Type B pancreatic cell (in vitro differentiated cells): ENCODE results near the gene LRP4. TPM values are rescaled to one million over a fixed set of nuclear protein-coding genes. Genes with fewer than 3 reads are reported as not detected.

ENCODE experiments used
- DNase-seq: peaks from one replicate; pipeline ENCODE4 v3.0.0; 2021; ENCODE audit warnings: mixed read lengths; ENCODE audit not compliant: unreplicated experiment; ENCODE audit errors: extremely low spot score
- H3K27ac Mint-ChIP-seq: 2 replicates; pipeline ENCODE4 v1.8.0; 2021; ENCODE audit warnings: mild to moderate bottlenecking, mixed read lengths
- H3K27me3 Mint-ChIP-seq: 2 replicates; pipeline ENCODE4 v1.8.0; 2021; ENCODE audit warnings: mixed read lengths
- H3K36me3 Mint-ChIP-seq: 2 replicates; pipeline ENCODE4 v1.8.0; 2021; ENCODE audit warnings: mixed read lengths
- H3K4me1 Mint-ChIP-seq: one replicate; pipeline ENCODE4 v1.8.0; 2021; ENCODE audit warnings: mixed read lengths; ENCODE audit not compliant: unreplicated experiment
- H3K4me3 Mint-ChIP-seq: 2 replicates; pipeline ENCODE4 v1.8.0; 2021; ENCODE audit warnings: mild to moderate bottlenecking, mixed read lengths
- H3K9me3 Mint-ChIP-seq: 2 replicates; pipeline ENCODE4 v1.8.0; 2021; ENCODE audit warnings: mixed read lengths
- total RNA-seq: library from RNA; stranded (reverse); gene quantifications from 2 replicates; pipeline ENCODE4 v1.2.1, GENCODE V29; 2021; ENCODE audit warnings: low replicate concordance
- TF ChIP-seq, protein P1 (sequence below): fragments of 200-600 bp; sonication (generic); conservative IDR thresholded peaks from 2 replicates; pipeline ENCODE4 v1.5.0; 2021; ENCODE audit warnings: antibody characterized with exemption, mild to moderate bottlenecking

LRP4 gene
- total RNA-seq, 1 donor from 2014 or later = 46.9 TPM

- H3K9me3 Mint-ChIP-seq = no peaks in the 10 kb centered on the region
- no peaks in the 10 kb centered on the region for H3K27me3 Mint-ChIP-seq
- no peaks in the 10 kb centered on the region for H3K4me1 Mint-ChIP-seq
- DNase-seq = no peak
- H3K4me3 Mint-ChIP-seq = no peak overlapping the region
- H3K27ac Mint-ChIP-seq = peak overlapping the region; percentile 67
- TF ChIP-seq, protein P1, sequence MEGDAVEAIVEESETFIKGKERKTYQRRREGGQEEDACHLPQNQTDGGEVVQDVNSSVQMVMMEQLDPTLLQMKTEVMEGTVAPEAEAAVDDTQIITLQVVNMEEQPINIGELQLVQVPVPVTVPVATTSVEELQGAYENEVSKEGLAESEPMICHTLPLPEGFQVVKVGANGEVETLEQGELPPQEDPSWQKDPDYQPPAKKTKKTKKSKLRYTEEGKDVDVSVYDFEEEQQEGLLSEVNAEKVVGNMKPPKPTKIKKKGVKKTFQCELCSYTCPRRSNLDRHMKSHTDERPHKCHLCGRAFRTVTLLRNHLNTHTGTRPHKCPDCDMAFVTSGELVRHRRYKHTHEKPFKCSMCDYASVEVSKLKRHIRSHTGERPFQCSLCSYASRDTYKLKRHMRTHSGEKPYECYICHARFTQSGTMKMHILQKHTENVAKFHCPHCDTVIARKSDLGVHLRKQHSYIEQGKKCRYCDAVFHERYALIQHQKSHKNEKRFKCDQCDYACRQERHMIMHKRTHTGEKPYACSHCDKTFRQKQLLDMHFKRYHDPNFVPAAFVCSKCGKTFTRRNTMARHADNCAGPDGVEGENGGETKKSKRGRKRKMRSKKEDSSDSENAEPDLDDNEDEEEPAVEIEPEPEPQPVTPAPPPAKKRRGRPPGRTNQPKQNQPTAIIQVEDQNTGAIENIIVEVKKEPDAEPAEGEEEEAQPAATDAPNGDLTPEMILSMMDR = no peak
- peaks cover 5% of the 10 kb centered on the region for H3K36me3 Mint-ChIP-seq
Measured at GRCh38 chr11:46898396-46899095, 19.8 kb downstream of the LRP4 start.

DNA sequence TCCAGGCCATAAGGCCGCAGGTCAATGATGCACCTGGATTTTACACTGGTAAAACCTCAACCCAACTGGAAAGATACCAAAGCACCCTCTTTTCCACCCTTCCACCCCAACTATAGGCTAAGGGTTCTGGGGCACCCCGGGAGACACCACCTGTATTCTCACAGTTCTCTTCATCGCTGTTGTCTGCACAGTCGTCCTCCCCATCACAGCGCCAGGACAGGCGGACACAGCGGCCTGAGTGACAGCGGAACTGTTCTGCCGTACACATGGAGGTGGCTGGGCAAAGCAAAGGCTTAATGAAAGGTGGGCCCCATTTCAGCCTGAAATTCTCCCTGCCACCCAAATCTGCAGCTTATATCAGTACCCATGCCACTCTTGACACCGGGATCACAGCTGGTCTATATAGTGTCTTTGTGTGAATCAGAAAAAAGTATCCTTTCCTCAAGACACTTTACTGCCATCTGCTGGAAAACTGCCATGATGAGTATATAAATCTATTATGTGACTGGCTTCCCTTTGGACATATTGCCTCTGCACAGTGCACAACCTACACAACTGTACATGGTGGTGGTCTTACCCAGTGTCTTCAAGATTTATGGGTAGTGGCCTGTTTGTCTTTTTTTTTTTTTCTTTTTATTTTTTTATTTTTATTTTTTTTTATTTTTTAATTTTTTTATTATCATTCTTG lies 21.5 kb downstream of the LRP4 start:
- H3K9me3 Mint-ChIP-seq = no peaks in the 10 kb centered on the region
- DNase-seq = no peak
- no peak overlapping the region for H3K27ac Mint-ChIP-seq
- no peak overlapping the region for H3K4me3 Mint-ChIP-seq
- TF ChIP-seq, protein P1 = peak; percentile 62
- no peaks in the 10 kb centered on the region for H3K4me1 Mint-ChIP-seq
- no peaks in the 10 kb centered on the region for H3K27me3 Mint-ChIP-seq
- peaks cover 5% of the 10 kb centered on the region for H3K36me3 Mint-ChIP-seq

GRCh38 chr11:46895821-46896220 lies 22.5 kb downstream of the LRP4 start:
- TF ChIP-seq, protein P1 = no peak
- H3K4me1 Mint-ChIP-seq = no peaks in the 10 kb centered on the region
- no peak for DNase-seq
- H3K27ac Mint-ChIP-seq = no peak overlapping the region
- no peak overlapping the region for H3K4me3 Mint-ChIP-seq
- no peaks in the 10 kb centered on the region for H3K9me3 Mint-ChIP-seq
- H3K27me3 Mint-ChIP-seq = no peaks in the 10 kb centered on the region
- peaks cover 5% of the 10 kb centered on the region for H3K36me3 Mint-ChIP-seq

DNA sequence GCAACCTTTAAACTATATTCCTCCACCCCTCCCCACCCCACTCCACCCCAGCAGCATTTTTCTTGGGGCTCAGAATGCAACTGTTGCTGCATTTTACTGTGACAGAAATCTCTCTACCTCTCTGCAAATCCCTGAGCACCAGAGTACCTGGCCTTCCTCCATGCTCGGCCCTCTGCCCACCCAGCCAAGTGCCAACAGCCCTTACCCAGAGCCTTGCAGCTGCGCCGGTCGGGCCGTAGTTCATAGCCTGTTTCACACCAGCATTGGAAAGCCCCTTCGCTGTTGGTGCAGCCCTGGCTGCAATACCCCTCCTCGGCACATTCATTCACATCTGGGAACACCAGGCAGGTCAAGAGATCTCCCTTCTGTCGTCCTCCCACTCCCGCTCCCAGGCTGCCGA lies 23.4 kb downstream of the LRP4 start:
- Mint-ChIP-seq H3K36me3 (peaks cover 5% of the 10 kb centered on the region), H3K4me1 (peaks cover under 1% of the 10 kb centered on the region), H3K9me3 (no peaks in the 10 kb centered on the region), H3K4me3 (no peak overlapping the region), H3K27ac (no peak overlapping the region), H3K27me3 (no peaks in the 10 kb centered on the region)
- TF ChIP-seq, protein P1 = no peak
- no peak for DNase-seq

DNA sequence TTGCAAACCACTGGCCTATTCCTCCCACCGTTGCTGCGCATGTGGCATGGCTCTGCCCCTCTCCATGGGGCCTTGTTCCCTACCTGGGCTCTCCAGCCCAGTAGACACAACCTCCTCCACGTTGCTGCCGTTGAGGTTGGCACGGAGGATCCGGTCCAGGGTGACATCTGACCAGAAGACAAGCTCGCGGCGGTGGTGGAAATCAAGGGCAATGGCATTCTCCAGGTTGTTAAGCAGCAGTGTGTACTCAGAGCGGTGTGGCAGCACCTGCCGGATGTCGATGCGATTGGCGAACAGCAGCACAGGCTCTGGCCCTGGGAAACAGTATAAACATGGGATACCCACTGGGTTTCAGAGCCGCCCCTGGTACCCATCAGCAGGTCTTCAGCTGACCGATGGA lies 23.8 kb downstream of the LRP4 start:
- Mint-ChIP-seq H3K27ac (no peak overlapping the region), H3K36me3 (peaks cover 10% of the 10 kb centered on the region), H3K27me3 (no peaks in the 10 kb centered on the region), H3K4me3 (no peak overlapping the region), H3K4me1 (peaks cover 3% of the 10 kb centered on the region), H3K9me3 (no peaks in the 10 kb centered on the region)
- DNase-seq = no peak
- TF ChIP-seq, protein P1 = no peak
